ENCODE measurements around the gene SORT1.

DNA sequence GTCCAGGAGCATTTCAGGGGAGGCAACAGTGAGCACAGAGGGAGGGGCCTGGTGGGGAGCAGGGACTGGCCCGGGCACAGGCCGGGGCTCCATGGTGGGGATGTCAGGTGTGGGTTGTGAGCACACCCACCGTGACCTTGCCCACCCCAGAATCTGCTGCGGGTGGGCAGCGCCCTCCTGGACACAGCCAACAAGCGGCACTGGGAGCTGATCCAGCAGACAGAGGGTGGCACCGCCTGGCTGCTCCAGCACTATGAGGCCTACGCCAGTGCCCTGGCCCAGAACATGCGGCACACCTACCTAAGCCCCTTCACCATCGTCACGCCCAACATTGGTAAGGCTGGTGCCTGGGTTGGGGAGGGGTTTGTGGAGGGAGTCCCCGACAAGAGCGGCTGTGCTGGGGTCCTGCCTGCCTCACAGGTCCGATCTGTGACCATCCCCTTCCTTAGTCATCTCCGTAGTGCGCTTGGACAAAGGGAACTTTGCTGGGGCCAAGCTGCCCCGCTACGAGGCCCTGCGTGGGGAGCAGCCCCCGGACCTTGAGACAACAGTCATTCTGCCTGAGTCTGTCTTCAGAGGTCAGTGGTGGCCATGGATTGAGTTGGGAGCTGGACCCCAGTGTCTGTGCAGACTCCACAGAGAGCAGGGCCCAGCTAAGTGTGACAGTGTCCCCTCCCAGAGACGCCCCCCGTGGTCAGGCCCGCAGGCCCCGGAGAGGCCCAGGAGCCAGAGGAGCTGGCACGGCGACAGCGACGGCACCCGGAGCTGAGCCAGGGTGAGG, 129.1 kb downstream of the SORT1 start:
- TF ChIP-seq, protein P1, sequence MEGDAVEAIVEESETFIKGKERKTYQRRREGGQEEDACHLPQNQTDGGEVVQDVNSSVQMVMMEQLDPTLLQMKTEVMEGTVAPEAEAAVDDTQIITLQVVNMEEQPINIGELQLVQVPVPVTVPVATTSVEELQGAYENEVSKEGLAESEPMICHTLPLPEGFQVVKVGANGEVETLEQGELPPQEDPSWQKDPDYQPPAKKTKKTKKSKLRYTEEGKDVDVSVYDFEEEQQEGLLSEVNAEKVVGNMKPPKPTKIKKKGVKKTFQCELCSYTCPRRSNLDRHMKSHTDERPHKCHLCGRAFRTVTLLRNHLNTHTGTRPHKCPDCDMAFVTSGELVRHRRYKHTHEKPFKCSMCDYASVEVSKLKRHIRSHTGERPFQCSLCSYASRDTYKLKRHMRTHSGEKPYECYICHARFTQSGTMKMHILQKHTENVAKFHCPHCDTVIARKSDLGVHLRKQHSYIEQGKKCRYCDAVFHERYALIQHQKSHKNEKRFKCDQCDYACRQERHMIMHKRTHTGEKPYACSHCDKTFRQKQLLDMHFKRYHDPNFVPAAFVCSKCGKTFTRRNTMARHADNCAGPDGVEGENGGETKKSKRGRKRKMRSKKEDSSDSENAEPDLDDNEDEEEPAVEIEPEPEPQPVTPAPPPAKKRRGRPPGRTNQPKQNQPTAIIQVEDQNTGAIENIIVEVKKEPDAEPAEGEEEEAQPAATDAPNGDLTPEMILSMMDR (IDR thresholded peaks at IDR 0.05; ENCODE audit: insufficient read depth, low read length, poor library complexity, severe bottlenecking): no peak
- TF ChIP-seq EZH2phosphoT487 (conservative IDR thresholded peaks at IDR 0.05; ENCODE audit: low read length): no peak

Measured in SU-DHL-6 (cell line).